ENCODE data around the gene CDKN3.

- TF ChIP-seq EZH2phosphoT487 (IDR thresholded peaks at IDR 0.05) (no peak), CTCF (IDR thresholded peaks at IDR 0.05) (no peak)
These were observed 13.4 kb downstream of the CDKN3 start for GRCh38 chr14:54410215-54410614.
